Stimulated activated CD8-positive, alpha-beta memory T cell treated with anti-CD3 and anti-CD28 coated beads, Interleukin-15, amount 100 ng/mL, for 4 hours (primary cell): Measurements from ENCODE around the gene UTF1.

Experiments used
- DNase-seq, 2 donors: peaks; one replicate each; pipeline ENCODE4 v3.0.0-alpha.2; 2020; ENCODE audit warnings: low read depth in 2 of 2

UTF1 gene

DNA sequence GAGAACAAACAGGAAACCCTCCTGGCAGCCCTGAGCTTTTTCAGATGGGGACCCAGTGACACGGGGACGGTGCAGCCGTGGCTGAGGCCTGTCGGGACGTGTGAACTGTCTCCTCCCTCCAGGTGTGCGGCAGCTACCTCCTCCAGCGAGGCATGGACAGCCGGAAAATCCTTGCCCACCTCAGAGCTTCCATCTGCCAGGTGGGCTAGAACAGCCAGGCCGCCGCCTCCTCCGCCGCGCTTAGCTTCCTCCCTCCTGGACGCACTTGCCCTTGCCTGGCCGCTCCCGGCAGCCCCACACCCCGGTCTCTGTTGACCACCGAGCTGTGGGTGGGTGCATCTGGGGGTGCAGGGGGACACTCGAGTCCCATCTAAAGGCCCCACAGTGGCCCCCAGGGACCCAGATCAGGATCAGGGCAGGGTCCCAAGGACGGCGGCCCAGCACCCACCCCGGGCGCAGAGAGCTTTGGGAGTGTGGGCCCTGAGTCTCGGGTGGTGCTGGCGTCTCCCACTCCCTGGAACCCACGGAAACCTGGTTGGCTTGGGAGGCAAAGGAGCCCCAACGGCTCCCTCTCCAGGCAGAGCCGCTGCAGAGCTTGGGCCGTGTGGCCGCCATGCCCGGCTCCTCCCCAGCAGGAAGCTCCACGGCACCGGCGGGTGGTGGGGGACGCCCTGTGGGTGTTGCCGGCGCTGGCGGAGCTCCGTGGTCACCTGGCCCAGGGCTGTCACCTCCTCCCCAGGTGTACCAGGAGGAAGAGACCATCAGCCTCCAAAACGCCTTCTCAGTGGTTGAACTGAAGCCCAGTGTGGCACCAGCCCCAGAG lies 32.9 kb upstream of the UTF1 start:
- DNase-seq: no peak

DNA sequence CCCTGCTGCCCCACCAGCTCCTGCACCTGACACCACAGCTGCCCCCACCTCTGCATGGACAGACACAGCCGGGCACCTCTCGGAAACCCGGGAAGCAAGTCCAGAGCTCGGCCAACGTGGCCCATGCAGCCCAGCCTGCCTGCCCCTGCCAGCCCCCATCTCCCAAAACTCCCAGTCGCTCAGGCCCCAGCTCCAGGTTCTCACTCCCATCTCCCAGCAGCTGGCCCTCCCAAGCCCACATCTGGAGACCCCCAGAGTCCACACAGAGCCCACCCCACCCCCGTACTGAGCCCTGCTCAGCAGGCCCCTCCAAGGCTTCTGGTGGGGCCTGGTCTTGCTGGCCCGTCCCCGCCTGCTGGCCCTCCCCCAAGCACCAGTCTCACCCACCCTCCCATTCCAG lies 32.2 kb upstream of the UTF1 start:
- no peak for DNase-seq

DNA sequence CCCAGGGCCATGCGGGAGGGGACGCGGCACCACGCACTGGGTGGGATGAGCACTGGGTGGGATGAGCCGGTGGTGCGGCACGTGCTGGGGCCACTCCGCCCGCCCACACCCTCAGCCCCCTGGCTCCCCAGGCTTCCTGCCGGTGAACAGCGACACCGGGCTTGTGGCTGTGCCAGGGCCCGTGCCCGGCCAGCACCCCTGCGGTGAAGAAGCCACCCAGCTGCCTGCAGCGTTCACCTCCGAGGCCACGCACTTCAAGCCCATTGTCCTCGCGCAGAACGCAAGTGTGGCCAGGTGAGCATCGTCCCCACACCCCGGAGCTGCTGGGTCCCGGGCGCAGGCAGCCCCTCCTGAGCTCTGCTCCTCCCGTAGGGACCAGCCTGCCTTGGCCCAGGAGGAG lies 31.8 kb upstream of the UTF1 start:
- DNase-seq: no peak

DNA sequence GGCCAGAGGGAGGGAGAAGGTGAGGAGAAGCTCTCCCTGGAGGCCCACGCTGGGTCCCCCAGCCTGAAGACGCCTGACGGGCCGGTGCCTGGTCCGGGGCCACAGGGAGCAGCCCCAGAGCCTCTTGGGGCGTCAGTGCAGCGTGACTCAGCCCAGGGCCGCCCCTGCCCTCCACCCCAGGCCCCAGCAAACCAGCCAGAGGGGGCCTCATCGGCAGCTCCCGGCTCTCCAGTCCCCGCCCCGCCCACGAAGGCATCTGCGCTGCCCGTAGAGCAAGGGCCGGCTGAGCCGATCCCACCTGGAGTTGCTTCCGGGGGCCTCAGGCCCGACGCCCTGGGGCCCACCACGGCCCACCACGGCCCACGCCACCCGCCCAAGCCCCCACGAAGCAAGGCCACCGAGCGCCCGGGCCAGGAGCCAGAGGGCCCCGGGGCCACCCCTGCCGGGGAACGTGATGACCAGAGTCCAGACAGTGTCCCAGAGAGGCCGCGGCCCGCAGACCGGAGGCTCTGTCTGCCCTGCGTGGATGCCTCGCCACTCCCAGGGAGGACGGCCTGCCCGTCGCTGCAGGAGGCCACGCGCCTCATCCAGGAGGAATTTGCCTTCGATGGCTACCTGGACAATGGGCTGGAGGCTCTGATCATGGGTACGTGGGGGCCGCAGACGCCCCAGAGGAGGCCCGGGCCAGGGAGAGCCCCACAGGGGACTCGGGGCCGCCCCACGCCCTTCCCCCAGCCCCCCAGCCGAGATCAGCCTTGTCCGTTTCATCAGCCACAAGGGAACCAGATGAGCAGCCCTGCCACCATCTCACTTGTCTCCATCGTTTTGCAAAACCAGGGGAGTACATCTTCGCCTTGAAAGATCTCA lies 31.2 kb upstream of the UTF1 start:
- DNase-seq: no peak

DNA sequence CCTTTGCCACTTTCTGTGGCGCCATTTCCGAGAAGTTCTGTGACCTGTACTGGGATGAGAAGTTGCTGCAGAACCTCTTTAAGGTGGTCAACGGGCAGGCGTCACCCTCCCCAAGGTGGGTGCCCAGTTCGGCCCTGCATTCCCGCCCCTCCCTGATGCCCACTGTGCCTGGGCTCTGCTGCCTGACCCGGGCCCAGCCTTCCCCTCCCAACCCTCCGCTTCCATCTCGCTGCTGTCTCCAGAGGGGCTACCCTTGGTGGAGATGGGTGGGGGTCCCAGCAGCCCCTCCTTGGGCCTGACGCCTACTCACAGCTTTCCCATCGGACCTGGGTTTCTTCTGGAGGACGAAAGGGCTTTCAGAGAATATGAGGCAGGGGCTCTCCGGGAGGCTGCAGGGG lies 30.5 kb upstream of the UTF1 start:
- DNase-seq: no peak

DNA sequence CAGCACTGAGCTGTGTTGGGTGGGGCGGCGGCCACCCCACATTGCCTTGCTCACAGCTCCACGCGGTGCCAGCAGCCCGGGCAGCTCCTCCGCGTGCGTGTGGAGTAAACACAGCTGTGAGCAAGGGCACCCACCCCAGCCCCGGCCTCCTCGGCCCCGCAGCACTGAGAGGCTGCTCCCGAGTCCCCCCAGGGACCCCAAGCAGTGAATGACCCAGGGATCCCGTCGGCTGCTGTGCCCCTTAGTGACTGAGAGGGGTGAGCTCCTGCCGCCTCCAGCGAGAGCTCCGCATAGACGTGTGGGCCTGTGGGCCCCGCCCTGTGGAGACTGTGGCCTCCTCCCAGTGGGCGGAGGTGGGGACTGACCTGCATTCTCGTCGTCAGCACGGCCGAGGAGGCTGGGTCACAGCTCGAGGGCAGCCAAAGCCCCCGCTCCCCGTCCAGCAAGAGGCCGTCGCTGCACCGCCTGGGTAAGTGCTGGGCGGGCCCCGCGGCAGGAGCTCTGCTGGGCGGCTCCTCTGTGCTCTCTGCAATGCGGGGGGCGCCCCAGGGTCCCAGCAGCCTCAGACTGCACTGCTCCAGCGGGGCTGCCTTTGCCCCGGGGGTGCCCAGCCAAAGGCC lies 29.9 kb upstream of the UTF1 start:
- DNase-seq: no peak

DNA sequence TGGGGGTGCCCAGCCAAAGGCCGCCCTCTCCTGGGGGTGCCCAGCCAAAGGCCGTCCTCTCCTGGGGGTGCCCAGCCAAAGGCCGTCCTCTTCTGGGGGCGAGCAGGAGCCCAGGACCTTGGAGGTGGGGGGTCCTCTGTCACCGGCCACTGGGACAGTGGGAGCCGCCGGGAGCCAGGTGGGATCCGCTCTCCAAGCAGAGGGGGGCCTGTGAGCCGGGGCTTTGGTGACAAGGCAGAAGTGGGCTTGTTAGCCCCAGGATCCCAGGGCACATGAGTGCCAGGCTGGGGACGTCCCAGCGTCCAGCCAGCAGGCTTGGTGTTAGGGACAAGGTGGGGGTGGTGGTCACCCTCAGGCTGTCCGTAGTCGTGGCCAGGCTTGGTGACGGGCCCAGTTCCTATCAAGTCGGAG lies 29.4 kb upstream of the UTF1 start:
- no peak for DNase-seq

DNA sequence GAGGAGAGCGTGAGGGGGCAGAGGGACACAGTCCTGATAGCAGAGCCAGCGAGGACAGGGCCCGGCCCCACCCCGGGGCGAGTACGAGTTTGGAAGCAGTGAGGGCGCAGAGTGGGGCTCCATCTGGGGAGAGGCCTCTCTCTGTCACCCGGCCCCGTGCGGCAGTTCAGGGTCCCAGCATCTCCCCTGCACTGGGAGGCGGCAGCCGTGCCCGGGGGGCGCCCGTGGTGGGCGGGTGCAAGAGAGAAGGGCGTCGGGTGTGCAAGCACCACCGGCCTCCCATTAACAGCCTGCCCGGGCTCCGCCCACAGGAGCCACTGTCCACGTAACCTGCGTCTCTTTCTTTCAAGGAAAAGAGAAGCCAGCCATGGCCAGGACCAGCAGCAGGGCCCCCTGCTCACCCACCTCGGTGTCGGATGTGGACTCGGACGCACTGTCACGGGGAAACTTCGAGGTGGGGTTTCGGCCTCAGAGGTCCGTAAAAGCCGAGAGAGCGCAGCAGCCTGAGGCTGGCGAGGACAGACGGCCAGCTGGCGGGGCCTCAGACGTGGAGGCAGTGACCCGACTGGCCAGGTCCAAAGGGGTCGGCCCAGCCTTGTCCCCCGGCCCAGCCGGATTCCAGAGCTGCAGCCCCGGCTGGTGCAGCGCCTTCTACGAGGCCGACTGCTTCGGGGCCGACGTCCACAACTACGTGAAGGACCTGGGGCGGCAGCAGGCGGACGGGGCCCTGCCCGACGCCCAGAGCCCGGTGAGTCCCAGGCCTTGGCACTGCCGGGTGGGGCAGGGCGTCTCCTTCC lies 28.7 kb upstream of the UTF1 start:
- no peak for DNase-seq

DNA sequence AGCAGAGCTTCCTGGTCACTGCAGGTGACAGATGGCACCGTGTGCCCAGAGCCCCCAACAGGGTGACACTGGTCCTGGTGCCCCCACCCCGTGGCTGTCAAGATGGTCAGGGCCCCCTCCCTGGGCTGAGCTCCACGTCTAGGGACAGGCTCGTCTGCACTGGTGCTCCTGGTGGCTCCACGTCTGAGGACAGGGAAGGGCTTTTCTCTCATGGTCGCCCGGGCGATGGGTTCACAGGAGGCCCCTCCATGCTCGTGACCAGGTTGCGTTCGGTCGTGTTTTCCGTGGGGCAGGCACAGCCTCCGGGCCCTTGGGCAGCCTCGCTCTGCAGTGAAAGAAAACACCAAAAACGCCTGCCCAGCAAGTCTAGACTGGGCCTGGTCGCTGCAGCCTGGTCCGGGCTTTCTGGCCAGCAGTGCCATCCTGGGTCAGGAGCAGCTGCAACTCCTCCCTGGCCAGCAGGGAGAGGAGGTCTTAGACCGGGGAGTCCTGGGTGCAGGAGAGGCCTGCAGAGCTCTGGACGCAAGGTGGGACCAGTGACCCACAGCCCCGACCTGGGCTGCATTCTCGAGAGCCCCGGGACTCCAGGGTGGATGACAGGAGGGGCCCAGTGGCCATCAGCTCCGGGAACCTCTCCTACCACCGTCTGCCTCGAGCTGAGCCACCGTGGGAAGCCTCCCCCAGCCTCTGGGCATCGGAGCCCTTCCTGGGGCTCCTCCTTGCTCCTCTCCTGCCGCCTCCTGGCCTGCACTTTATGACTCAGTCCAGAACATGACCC lies 27.9 kb upstream of the UTF1 start:
- DNase-seq: no peak

DNA sequence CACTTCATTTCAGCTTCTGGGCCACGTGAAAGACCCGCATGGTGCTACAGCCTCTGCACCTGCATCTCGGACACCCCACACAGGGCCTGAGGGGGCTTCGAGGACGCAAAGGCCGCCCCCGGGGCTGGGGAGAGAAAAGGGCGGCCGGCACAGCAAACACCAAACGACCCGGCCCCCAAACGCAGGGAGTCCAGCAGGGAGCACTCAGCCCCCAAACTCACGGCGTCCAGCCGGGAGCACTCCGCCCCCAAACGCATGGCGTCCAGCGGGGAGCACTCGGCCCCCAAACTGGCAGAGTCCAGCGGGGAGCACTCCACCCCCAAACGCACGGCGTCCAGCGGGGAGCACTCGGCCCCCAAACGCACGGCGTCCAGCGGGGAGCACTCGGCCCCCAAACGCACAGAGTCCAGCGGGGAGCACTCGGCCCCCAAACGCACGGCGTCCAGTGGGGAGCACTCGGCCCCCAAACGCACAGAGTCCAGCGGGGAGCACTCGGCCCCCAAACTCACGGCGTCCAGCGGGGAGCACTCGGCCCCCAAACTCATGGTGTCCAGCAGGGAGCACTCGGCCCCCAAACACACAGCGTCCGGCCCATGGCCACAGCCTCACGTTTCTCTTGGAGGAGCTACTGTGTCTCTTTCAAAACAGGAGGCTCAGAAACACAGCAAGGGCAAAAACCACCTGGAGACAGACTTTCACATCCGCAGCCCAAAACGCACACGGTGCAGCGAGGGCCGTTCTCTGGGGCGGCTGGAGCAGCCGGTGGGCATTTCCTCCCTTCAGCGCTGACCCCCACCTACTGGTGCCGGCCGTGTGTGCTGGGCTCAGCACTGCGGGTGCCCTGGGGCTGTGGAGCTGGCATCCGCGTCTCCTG lies 27.0 kb upstream of the UTF1 start:
- DNase-seq: no peak

DNA sequence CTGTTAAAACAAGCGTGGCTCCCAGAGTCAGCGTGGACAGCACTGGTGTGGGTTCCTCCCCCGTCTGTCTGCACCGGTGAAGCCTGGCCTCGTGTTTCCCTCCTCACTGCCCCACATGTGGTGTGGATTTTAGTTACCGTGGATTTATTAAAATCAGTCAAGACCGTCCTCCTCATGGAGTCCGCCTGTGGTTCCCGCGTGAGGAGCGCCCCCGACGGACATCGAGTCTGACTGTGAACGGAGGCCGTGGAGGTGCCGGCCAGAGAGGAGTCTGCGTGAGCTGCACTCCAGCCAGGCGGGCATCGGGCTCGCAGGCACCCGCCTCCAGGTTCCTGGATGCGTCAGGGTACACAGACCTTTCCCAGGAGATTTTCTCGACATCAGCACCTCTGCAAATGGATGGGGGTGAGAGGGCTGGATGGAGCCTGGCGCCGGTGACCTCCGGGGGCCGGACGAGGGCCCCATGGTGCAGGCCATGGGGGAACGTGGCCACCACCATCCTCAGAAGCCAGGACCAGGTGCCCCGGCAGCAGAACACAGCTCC lies 26.3 kb upstream of the UTF1 start:
- DNase-seq: no peak

DNA sequence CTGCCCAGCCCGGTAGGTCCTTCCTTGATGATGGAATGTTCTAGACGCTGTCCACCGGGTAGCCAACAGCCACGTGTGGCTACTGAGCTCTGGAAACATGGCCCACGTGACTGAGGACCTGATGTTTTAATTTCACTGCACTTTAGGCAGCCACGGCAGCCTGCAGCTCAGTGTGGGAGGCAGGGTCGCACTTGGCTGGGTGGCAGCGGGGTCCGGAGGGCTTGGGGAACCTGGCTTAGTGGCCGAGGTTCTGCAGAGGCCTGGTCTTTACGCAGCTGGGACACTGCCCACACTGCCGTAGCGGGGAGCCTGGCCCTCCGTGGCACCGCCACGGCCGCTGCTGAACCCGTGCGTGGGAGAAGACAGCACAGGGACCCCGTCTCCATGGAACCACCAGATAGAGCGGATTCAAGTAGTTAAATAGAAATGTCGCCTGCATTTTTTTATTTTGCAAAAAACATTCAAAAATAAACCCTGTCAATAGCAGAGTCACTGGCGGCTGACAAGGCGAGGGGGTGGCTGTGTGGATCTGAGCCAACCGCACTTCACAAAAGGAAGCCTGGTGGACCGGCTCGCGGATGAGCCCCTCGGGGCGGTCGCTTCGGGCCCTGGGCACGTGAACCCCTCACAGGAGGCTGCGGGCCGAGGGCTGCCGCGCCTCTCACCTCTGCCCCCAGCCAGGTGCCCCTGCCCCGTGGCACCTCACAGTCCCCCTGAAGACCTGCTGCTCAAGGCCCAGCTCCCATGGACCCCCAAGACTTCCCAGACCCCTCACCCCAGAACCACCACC lies 25.6 kb upstream of the UTF1 start:
- no peak for DNase-seq

DNA sequence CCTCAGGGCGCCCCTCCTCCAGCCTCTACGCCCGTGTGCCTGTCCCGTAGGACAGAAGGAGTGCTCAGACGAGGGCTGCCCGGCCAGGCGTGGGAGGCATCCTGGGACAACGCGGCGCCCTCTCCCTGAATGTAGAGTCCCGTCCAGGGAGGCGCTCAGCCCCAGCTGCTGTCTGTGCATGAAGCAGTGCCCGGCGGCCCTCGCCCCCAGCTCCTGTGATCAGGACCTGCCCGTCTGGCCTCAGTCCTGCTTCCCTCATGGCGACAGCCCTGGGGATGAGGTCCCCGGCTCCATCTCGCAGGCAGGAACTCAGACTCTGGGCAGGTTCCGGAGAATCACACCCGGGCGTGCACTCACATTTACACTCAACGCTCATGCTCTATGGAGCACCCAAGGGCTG lies 24.9 kb upstream of the UTF1 start:
- DNase-seq: no peak

DNA sequence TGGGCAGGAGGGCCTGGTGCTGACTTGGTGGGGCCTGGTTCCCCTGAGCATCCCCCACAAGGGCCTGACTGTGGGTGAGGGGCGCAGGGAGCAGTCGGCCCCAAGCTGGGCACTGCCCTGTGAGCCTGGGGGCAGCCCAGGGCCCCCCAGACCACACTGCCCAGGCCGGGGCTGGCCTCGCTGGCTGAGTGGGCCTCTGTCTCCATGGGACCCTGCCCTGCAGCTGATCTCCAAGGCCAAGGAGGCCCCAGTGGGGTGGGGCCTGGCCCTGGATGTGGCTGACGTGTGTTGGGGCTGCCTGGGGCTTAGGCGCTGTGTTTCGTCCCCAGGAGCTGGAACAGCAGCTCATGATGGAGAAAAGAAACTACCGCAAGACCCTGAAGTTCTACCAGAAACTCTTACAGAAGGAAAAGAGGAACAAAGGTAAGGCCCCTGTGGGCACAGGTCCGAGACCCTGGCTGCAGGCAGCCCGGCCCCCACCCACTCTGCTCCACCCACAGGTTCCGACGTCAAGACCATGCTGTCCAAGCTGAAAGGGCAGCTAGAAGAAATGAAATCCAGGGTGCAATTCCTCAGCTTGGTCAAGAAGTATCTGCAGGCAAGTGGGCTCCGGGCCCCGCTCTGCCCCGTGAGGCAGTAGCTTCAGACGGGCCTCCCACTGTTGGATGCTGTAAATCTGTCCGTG lies 23.5 kb upstream of the UTF1 start:
- DNase-seq: no peak

DNA sequence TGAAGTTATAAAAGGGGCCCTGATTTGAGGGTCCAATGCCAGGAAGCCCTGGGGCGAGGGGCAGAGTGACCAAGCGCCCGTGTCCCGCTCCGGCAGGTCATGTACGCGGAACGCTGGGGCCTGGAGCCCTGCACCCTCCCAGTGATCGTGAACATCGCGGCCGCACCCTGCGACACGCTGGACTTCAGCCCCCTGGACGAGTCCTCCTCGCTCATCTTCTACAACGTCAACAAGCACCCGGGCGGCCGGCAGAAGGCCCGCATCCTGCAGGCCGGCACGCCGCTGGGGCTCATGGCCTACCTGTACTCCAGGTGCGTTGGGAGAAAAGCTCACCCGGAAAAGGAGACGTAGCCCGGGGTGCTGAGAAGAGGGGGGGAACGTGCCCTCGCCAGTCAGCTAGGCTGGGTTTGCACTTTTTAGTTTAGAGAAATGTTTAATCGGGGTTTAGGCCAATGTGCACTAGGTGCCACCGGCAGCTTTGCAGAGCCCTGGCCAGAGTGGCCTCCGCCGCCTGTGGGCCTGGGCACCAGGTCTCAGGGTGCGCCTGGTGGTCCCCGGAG lies 22.9 kb upstream of the UTF1 start:
- no peak for DNase-seq

DNA sequence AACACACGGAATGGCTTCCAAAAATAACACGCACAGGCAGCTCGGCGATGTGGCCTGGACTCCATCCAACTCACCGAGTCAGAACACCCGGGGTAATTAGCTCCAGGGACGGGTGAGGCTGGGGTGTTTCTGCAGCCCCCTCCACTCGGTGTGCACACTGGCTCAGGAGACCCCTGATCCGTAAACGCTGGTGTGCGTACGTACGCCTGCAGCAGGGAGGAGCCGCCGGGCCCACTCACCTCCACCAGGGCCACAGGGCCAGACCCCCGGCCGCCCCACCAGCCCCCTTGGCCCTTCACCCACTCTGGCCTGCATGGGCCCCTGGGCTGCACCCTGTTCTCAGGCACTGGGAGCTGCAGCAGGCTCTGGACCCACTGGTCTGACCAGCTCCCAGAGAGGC lies 22.4 kb upstream of the UTF1 start:
- no peak for DNase-seq

DNA sequence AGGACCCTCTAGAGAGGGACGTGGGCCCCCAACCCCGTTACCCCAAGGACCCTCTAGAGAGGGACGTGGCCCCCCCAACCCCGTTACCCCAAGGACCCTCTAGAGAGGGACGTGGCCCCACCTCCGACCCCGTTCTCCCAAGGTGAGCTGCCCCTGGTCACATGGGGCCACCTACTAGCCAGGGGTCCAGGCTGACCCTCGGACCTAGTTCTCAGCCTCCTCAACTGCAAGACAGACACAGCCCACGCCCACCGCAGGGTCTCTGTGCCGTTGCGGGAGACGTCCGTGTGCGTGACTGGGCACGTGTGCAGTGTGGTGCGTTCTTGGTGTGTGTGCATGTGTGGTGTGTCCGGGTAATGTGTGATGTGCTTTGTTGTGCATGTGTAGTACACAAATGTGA lies 21.6 kb upstream of the UTF1 start:
- DNase-seq: no peak

DNA sequence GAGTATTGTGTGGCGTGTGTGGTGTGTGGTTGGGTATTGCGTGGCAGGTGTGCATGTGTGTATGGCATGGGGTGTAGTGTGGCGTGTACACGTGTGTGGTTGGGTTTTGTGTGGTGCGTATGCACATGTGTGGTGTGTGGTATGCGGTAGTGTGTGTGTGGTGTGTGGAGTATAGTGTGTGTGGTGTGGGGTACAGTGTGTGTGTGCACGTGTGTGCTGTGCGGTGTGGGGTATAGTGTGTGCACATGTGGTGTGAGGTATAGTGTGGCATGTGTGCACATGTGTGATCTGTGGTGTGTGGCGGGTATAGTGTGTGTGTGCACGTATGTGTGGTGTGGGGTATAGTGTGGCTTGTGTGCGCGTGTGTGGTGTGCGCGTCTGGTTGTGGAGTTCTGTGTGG lies 20.9 kb upstream of the UTF1 start:
- DNase-seq: no peak
